HCT116 (cell line): ENCODE measurements around the gene C10orf90. TPM values are rescaled to one million over a fixed set of nuclear protein-coding genes. Genes with fewer than 3 reads are reported as not detected.

Experiments used
- ATAC-seq: fragments of 200-7000 bp; cut with Tn5 transposase; 2 replicates; pipeline ENCODE4 v1.9.1; 2020; ENCODE audit warnings: mild to moderate bottlenecking, moderate library complexity
- BruUV-seq: library from RNA; stranded (reverse); fragments of 400-500 nt; replicated peaks from 2 replicates; lab custom pipeline; 2021; lab: Mats Ljungman, UMichigan
- CTCF ChIA-PET: fragments of 300-600 bp; sonication (Branson Sonifier 250); formaldehyde crosslinking; loops from one replicate; lab custom pipeline; 2021; ENCODE audit warnings: antibody characterized with exemption; lab: Charles Lee
- POLR2A ChIA-PET: fragments of 300-600, 350-600 bp; sonication (Branson Sonifier 250); formaldehyde crosslinking; loops from one replicate; lab custom pipeline; 2021; ENCODE audit warnings: antibody characterized with exemption; lab: Charles Lee
- RAD21 ChIA-PET, 2 experiments: fragments of 300-600 bp; sonication (Branson Sonifier 250); formaldehyde crosslinking; loops; one replicate each; lab custom pipeline; 2023; ENCODE audit warnings: low total read pairs in 2 of 2; ENCODE audit not compliant: uncharacterized antibody in 2 of 2, unreplicated experiment in 2 of 2, low non-redundant PET in 1 of 2; lab: Charles Lee
- DNase-seq: peaks from one replicate; pipeline ENCODE4 v3.0.0-alpha.2; 2010; ENCODE audit warnings: low read depth, low spot score
- H2AFZ ChIP-seq: fragments of 200-600 bp; shearing (Covaris generic), sonication (generic); 2 replicates; pipeline ENCODE4 v1.6.1; 2017; ENCODE audit warnings: low read depth, mixed run types, mixed read lengths, antibody characterized with exemption, low read length; ENCODE audit not compliant: poor library complexity, severe bottlenecking
- H3K27ac ChIP-seq: 2 replicates; pipeline ENCODE4 v1.5.1; 2012; ENCODE audit warnings: low read depth, low read length
- H3K27me3 ChIP-seq: fragments of 200-600 bp; sonication (generic); 2 replicates; pipeline ENCODE4 v1.6.1; 2016; ENCODE audit warnings: mixed run types, low read length, mixed read lengths; ENCODE audit not compliant: insufficient read depth
- H3K36me3 ChIP-seq, 2 experiments: fragments of 200-500 bp in 1 of 2; fragments of 200-600 bp in 1 of 2; sonication (Bioruptor generic) in 1 of 2; sonication (generic) in 1 of 2; 2 replicates each; pipeline versions ENCODE4 v1.5.1 to v1.6.1; 2014 to 2016; ENCODE audit warnings: low read length in 2 of 2, inconsistent platforms in 1 of 2, mixed read lengths in 1 of 2, mixed run types in 1 of 2; ENCODE audit not compliant: insufficient read depth in 2 of 2, control insufficient read depth in 1 of 2
- H3K4me1 ChIP-seq, 2 experiments: fragments of 200-600 bp in 1 of 2; sonication (generic) in 1 of 2; 2 replicates each; pipeline versions ENCODE4 v1.5.1 to v1.6.1; 2012 to 2017; ENCODE audit warnings: low read length in 2 of 2, inconsistent platforms in 1 of 2, mild to moderate bottlenecking in 1 of 2, mixed read lengths in 1 of 2, mixed run types in 1 of 2, moderate library complexity in 1 of 2; ENCODE audit not compliant: insufficient read depth in 2 of 2, control insufficient read depth in 1 of 2
- H3K4me2 ChIP-seq: fragments of 200-600 bp; sonication (generic); 2 replicates; pipeline ENCODE4 v1.6.1; 2017; ENCODE audit warnings: mixed run types, low read length, mixed read lengths
- H3K4me3 ChIP-seq, 2 experiments: fragments of 200-600 bp in 1 of 2; sonication (generic) in 1 of 2; replicated peaks in 1 of 2; 2 replicates each; pipeline ENCODE4 v1.5.1; 2011 to 2016; ENCODE audit warnings: low read length in 2 of 2, control low read depth in 1 of 2, low read depth in 1 of 2, mild to moderate bottlenecking in 1 of 2, mixed read lengths in 1 of 2, mixed run types in 1 of 2
- H3K79me2 ChIP-seq: fragments of 200-600 bp; sonication (generic); 2 replicates; pipeline ENCODE4 v1.6.1; 2017; ENCODE audit warnings: mild to moderate bottlenecking, mixed run types, low read length, moderate library complexity, mixed read lengths; ENCODE audit not compliant: insufficient read depth
- H3K9ac ChIP-seq: fragments of 200-600 bp; sonication (generic); 2 replicates; pipeline ENCODE4 v1.6.1; 2016; ENCODE audit warnings: low read length, mixed read lengths
- H3K9me2 ChIP-seq: fragments of 200-600 bp; sonication (generic), shearing (Covaris generic); 2 replicates; pipeline ENCODE4 v1.6.1; 2017; ENCODE audit warnings: mixed run types, mild to moderate bottlenecking, moderate library complexity; ENCODE audit not compliant: insufficient read depth
- H3K9me3 ChIP-seq, 2 experiments: fragments of 200-500 bp in 1 of 2; fragments of 200-600 bp in 1 of 2; sonication (Bioruptor generic) in 1 of 2; sonication (generic) in 1 of 2; 2 replicates each; pipeline ENCODE4 v1.6.1; 2014 to 2017; ENCODE audit warnings: low read length in 2 of 2, mixed read lengths in 2 of 2, inconsistent platforms in 1 of 2, low read depth in 1 of 2, mild to moderate bottlenecking in 1 of 2, mixed run types in 1 of 2, moderate library complexity in 1 of 2; ENCODE audit not compliant: control insufficient read depth in 1 of 2, insufficient read depth in 1 of 2
- H4K20me1 ChIP-seq: fragments of 200-600 bp; sonication (generic), shearing (Covaris generic); 2 replicates; pipeline ENCODE4 v1.6.1; 2017; ENCODE audit warnings: mixed run types, mild to moderate bottlenecking, moderate library complexity; ENCODE audit not compliant: insufficient read depth
- CEBPB ChIP-seq: IDR thresholded peaks from 2 replicates; pipeline ENCODE4 v1.6.1; 2012; ENCODE audit warnings: low read depth
- CTCF ChIP-seq, 3 experiments: fragments of 200-600 bp in 1 of 3; sonication (generic) in 1 of 3; IDR thresholded peaks in 2 of 3; conservative IDR thresholded peaks in 1 of 3; 2 replicates each; pipeline ENCODE4 v1.5.1; 2012 to 2017; ENCODE audit warnings: low read depth in 2 of 3, low read length in 2 of 3, antibody characterized with exemption in 1 of 3, borderline replicate concordance in 1 of 3, control low read depth in 1 of 3, mild to moderate bottlenecking in 1 of 3, mixed read lengths in 1 of 3, mixed run types in 1 of 3, moderate library complexity in 1 of 3; ENCODE audit not compliant: insufficient read depth in 1 of 3
- EGR1 ChIP-seq: IDR thresholded peaks from 2 replicates; pipeline ENCODE4 v1.6.1; 2012; ENCODE audit warnings: low read depth
- ELF1 ChIP-seq: IDR thresholded peaks from 2 replicates; pipeline ENCODE4 v1.6.1; 2012; ENCODE audit warnings: low read depth, borderline replicate concordance
- JUND ChIP-seq: IDR thresholded peaks from 2 replicates; pipeline ENCODE4 v1.6.1; 2012
- MAX ChIP-seq: IDR thresholded peaks from 2 replicates; pipeline ENCODE4 v1.6.1; 2012
- POLR2AphosphoS5 ChIP-seq: IDR thresholded peaks from 2 replicates; pipeline ENCODE4 v1.6.1; 2011; ENCODE audit warnings: mild to moderate bottlenecking, low read depth, low read length, moderate library complexity
- RAD21 ChIP-seq: IDR thresholded peaks from 2 replicates; pipeline ENCODE4 v1.6.1; 2012; ENCODE audit warnings: low read depth, mild to moderate bottlenecking
- SP1 ChIP-seq: IDR thresholded peaks from 2 replicates; pipeline ENCODE4 v1.6.1; 2012; ENCODE audit warnings: low read depth
- SRF ChIP-seq: IDR thresholded peaks from 2 replicates; pipeline ENCODE4 v1.6.1; 2012; ENCODE audit warnings: low read depth
- YY1 ChIP-seq: IDR thresholded peaks from 2 replicates; pipeline ENCODE4 v1.6.1; 2011; ENCODE audit warnings: low read length, low read depth, moderate library complexity, mild to moderate bottlenecking; ENCODE audit not compliant: insufficient replicate concordance; ENCODE audit errors: extremely low read depth
- intact Hi-C: fragments of 100-400 bp; cut with micrococcal nuclease; formaldehyde crosslinking; loops from 2 replicates; pipeline ENCODE4 v1.10.0; 2022
- total RNA-seq: library from RNA; stranded (reverse); gene quantifications from one replicate; pipeline ENCODE4 v1.2.1, GENCODE V29; 2021; ENCODE audit not compliant: unreplicated experiment

Gene C10orf90
- total RNA-seq, 1 experiment from 2014 or later = not detected

GRCh38 chr10:126570621-126571602 lies 99.6 kb downstream of the C10orf90 start:
- BruUV-seq = no TSS peak
- Histone ChIP-seq H3K9me3 (no peaks in the 10 kb centered on the region), H3K4me1 (peaks cover 0 to 7% of the 10 kb centered on the region in 2 experiments; a peak in 2 of 4 replicates), H3K9ac (no peak overlapping the region), H3K27me3 (peaks cover 49% of the 10 kb centered on the region), H4K20me1 (no peaks in the 10 kb centered on the region), H2AFZ (no peak overlapping the region), H3K9me2 (no peaks in the 10 kb centered on the region), H3K4me3 (no peak overlapping the region), H3K79me2 (no peaks in the 10 kb centered on the region), H3K4me2 (no peak overlapping the region), H3K36me3 (no peaks in the 10 kb centered on the region), H3K27ac (no peak overlapping the region)
- intact Hi-C loops = no loop called here
- POLR2A ChIA-PET = no interaction called here
- RAD21 ChIA-PET = no interaction called here
- TF ChIP-seq RAD21 = peak; percentile 12; the same call in 1 of the 2 replicates
- TF ChIP-seq MAX = no peak
- no peak for TF ChIP-seq SRF
- TF ChIP-seq CEBPB = no peak
- TF ChIP-seq POLR2AphosphoS5 = no peak
- TF ChIP-seq SP1 = no peak
- TF ChIP-seq EGR1 = no peak
- TF ChIP-seq CTCF (IDR thresholded peaks at IDR 0.05 in 2 of 3, conservative IDR thresholded peaks at IDR 0.05 in 1 of 3; ENCODE audit: borderline replicate concordance in 1 of 3, insufficient read depth in 1 of 3, low read depth in 2 of 3, low read length in 2 of 3) = peak in 1 of 3 experiments; percentile 28; a peak in 2 of 6 replicates
- no peak for TF ChIP-seq ELF1
- TF ChIP-seq YY1 = no peak
- TF ChIP-seq JUND = no peak
- peak; percentile 59 for ATAC-seq
- no peak for DNase-seq
- CTCF ChIA-PET = interaction anchor here (0.6 to 1.3 kb wide), 2 partner anchors 27 to 577 kb away, joined by 3 read pairs; no protein-coding TSS in a partner anchor
